Measurements from ENCODE around the gene MNS1.
"Not testable (repeated sequence)": the region's sequence is repeated elsewhere in the genome, so short reads cannot be mapped to it uniquely, and the experiment has no call there.

Gene MNS1

GRCh38 chr15:56464893-56465520, at the start of gene MNS1:
Gene MNS1, minus strand, starts transcription at chr15:56465137. Its CDS starts 165 bp downstream, at chr15:56464972.
- no peak within 1 kb of the TSS for H3K4me3 ChIP-seq (ENCODE audit: low read length)
- no peaks in the 10 kb centered on the region for H3K27me3 ChIP-seq (ENCODE audit: insufficient read depth, low read length)
- H3K36me3 ChIP-seq (ENCODE audit: insufficient read depth, low read length): no peaks in the 10 kb centered on the region
- H3K4me1 ChIP-seq (ENCODE audit: insufficient read depth, low read length): no peaks in the 10 kb centered on the region
- H2AFZ ChIP-seq (ENCODE audit: low read depth, low read length): no peak within 1 kb of the TSS
- no peaks in the 10 kb centered on the region for H3K9me3 ChIP-seq (ENCODE audit: low read length)

DNA sequence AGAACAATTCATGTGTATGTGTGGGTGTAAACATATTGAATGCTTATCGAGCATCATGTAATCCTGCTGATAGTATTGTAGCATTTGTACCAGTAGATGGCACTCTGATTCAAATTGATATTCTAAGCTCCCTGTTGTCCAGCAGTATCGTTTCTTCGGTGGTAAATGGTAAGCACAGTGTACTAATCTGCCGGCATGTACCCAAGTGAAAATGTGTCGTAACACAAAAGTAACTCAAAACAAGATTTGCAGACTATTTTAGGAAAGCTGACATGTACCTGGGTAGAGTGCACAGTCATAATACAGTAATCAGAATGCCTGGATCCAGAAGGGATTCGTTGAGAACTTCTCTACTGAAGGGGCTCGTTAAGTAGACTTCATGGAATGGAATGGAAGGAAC, 31.7 kb upstream of the MNS1 start:
- no peaks in the 10 kb centered on the region for H3K4me1 ChIP-seq (ENCODE audit: insufficient read depth, low read length)
- no peaks in the 10 kb centered on the region for H3K9me3 ChIP-seq (ENCODE audit: low read length)
- no peak overlapping the region for H3K4me3 ChIP-seq (ENCODE audit: low read length)
- no peaks in the 10 kb centered on the region for H3K36me3 ChIP-seq (ENCODE audit: insufficient read depth, low read length)
- no peaks in the 10 kb centered on the region for H3K27me3 ChIP-seq (ENCODE audit: insufficient read depth, low read length)
- no peak overlapping the region for H2AFZ ChIP-seq (ENCODE audit: low read depth, low read length)

- H2AFZ ChIP-seq (ENCODE audit: low read depth, low read length): no peak overlapping the region
- H3K36me3 ChIP-seq (ENCODE audit: insufficient read depth, low read length): no peaks in the 10 kb centered on the region
- H3K4me3 ChIP-seq (ENCODE audit: low read length): no peak overlapping the region
- H3K4me1 ChIP-seq (ENCODE audit: insufficient read depth, low read length): no peaks in the 10 kb centered on the region
- H3K27me3 ChIP-seq (ENCODE audit: insufficient read depth, low read length): no peaks in the 10 kb centered on the region
- no peaks in the 10 kb centered on the region for H3K9me3 ChIP-seq (ENCODE audit: low read length)
These were observed 30.6 kb upstream of the MNS1 start for GRCh38 chr15:56495533-56495932.

- H3K4me3 ChIP-seq (ENCODE audit: low read length): no peak overlapping the region
- no peaks in the 10 kb centered on the region for H3K27me3 ChIP-seq (ENCODE audit: insufficient read depth, low read length)
- no peaks in the 10 kb centered on the region for H3K9me3 ChIP-seq (ENCODE audit: low read length)
- no peaks in the 10 kb centered on the region for H3K36me3 ChIP-seq (ENCODE audit: insufficient read depth, low read length)
- no peaks in the 10 kb centered on the region for H3K4me1 ChIP-seq (ENCODE audit: insufficient read depth, low read length)
- no peak overlapping the region for H2AFZ ChIP-seq (ENCODE audit: low read depth, low read length)
These were observed 30.1 kb upstream of the MNS1 start for GRCh38 chr15:56495053-56495452.

DNA sequence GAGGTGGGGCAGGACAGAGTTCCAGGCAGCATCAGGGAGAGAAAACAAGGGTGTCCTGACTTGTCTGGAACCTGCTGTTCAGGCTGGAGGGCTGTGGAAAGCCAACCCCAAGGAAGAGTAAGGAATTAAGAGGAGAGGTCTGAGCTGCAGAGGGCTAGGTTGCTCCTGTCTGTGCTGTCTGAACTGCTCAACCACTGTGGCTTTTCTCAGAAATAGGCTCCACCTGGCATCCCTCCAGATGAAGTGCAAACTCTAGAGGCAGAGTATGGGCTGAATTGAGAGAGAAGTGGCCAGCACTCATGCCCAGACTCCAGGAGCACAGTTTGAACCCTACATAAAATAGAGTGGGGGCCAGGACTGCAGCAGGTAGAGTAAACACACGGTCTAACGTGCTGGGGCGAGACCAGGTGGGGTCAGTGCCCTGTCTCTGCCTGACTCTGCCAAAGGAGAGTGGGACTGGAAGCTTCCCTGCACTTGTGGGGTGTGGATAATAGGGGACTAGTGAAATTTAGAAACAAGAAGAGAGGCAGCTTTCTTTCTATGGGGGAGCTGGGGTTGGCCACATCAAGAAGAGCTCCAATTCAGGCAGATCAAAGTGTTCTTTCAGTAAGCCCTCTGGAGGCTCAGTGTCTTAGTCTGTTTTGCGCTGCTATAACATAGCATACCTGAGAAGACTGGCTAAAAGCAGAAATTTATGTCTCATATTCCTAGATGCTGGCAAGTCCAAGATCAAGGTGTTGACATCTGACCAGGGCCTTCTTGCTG, 28.0 kb upstream of the MNS1 start:
- Histone ChIP-seq H3K27me3 (ENCODE audit: insufficient read depth, low read length) (no peaks in the 10 kb centered on the region), H3K4me1 (ENCODE audit: insufficient read depth, low read length) (no peaks in the 10 kb centered on the region), H3K36me3 (ENCODE audit: insufficient read depth, low read length) (no peaks in the 10 kb centered on the region), H3K9me3 (ENCODE audit: low read length) (no peaks in the 10 kb centered on the region), H3K4me3 (ENCODE audit: low read length) (no peak overlapping the region), H2AFZ (ENCODE audit: low read depth, low read length) (no peak overlapping the region)

DNA sequence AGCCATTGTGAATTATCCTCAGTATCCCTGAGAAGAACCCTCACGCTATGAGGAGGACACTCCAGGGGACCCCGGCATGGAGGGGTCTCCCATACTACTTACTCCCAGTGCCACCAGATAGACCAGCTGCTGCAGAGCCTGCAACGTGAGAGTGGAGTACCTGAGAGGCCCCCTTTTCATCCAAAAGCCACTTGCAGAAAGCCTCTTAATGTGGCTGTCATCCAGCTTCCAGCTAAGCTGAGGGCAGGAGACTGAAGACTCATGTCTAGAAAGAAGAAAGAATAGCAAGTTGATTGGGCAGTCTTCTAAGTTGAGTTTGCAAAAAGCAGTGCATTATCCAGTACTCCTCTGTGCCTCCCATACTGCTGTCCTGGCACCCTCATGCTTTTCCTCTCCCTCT, 27.3 kb upstream of the MNS1 start:
- Histone ChIP-seq H3K4me3 (ENCODE audit: low read length) (no peak overlapping the region), H3K4me1 (ENCODE audit: insufficient read depth, low read length) (no peaks in the 10 kb centered on the region), H3K27me3 (ENCODE audit: insufficient read depth, low read length) (no peaks in the 10 kb centered on the region), H2AFZ (ENCODE audit: low read depth, low read length) (no peak overlapping the region), H3K36me3 (ENCODE audit: insufficient read depth, low read length) (no peaks in the 10 kb centered on the region), H3K9me3 (ENCODE audit: low read length) (no peaks in the 10 kb centered on the region)

DNA sequence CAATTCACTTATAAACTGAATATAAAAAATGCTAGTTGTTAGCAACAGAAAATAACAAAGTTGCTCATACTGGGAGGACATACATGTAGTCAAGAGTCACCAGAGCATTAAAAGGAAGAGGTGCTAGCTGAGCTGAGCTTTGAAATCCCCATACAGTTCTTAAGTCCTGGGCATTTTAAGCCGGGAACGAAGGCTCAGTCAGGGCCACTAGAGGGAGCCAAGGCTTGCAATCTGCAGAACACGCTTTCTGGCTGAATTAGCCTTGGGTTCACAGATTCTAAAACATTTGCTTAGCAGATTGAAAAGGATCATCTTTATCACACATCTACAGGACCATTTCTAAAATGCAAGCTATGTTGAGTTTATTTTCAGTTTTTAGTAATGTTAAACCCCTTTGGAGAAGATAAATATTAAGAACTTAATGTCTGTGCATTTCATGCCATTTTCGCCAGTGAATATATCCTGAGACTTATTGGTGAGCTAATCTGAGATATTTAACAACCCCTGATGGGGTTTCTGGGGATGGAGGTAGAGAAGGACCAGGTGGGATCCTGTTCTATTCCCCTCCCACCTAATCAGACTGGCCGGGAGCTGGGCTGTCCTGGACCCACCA, 26.3 kb upstream of the MNS1 start:
- Histone ChIP-seq H3K4me1 (ENCODE audit: insufficient read depth, low read length) (no peaks in the 10 kb centered on the region), H3K4me3 (ENCODE audit: low read length) (no peak overlapping the region), H3K9me3 (ENCODE audit: low read length) (no peaks in the 10 kb centered on the region), H3K36me3 (ENCODE audit: insufficient read depth, low read length) (no peaks in the 10 kb centered on the region), H2AFZ (ENCODE audit: low read depth, low read length) (no peak overlapping the region), H3K27me3 (ENCODE audit: insufficient read depth, low read length) (no peaks in the 10 kb centered on the region)

DNA sequence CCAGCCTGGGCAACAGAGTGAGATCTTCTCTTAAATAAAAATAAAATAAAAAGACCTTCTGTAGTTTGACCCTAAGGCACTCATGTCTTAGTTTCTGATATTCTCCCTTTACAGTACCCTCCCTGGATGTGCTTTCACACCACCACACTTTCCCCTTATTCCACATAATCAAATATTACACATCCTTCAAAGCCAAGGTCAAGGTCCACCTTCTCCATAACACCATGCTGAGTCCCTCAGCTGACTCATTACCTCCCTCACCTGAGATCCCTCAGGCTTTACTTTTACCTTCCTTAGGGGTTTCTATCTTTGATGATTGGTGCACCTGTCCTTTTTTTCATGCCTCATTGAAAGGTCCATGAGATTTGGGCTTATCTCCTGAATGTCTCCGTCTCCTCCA, 25.5 kb upstream of the MNS1 start:
- Histone ChIP-seq H3K4me3 (ENCODE audit: low read length) (no peak overlapping the region), H3K27me3 (ENCODE audit: insufficient read depth, low read length) (no peaks in the 10 kb centered on the region), H2AFZ (ENCODE audit: low read depth, low read length) (no peak overlapping the region), H3K4me1 (ENCODE audit: insufficient read depth, low read length) (no peaks in the 10 kb centered on the region), H3K9me3 (ENCODE audit: low read length) (no peaks in the 10 kb centered on the region), H3K36me3 (ENCODE audit: insufficient read depth, low read length) (no peaks in the 10 kb centered on the region)

- H3K27me3 ChIP-seq (ENCODE audit: insufficient read depth, low read length); H3K4me3 ChIP-seq (ENCODE audit: low read length); H2AFZ ChIP-seq (ENCODE audit: low read depth, low read length); H3K9me3 ChIP-seq (ENCODE audit: low read length); H3K36me3 ChIP-seq (ENCODE audit: insufficient read depth, low read length); H3K4me1 ChIP-seq (ENCODE audit: insufficient read depth, low read length): not testable (repeated sequence)
These were observed 21.3 kb upstream of the MNS1 start for GRCh38 chr15:56486206-56486605.

GRCh38 chr15:56485426-56485825, 20.5 kb upstream of the MNS1 start:
- H2AFZ ChIP-seq (ENCODE audit: low read depth, low read length); H3K4me1 ChIP-seq (ENCODE audit: insufficient read depth, low read length); H3K4me3 ChIP-seq (ENCODE audit: low read length); H3K27me3 ChIP-seq (ENCODE audit: insufficient read depth, low read length); H3K9me3 ChIP-seq (ENCODE audit: low read length); H3K36me3 ChIP-seq (ENCODE audit: insufficient read depth, low read length): not testable (repeated sequence)

DNA sequence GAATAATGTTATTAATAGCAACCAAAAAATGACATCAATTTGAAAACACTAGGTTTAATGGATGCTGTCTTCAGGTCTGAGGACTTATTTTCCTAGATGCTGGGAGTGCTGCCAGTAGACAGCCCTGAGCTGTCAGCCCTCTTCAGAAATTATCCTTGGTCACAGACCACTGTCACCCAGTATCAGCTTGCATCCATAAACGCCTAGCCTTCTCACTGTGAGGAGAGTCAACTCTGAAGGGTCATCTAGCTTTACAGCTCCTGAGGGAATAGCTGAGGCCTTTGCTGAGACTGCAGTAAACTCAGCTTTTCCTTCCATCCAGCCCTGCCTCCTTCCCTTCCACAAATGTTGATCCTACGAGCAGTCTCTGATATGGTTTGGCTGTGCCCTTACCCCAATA, 19.4 kb upstream of the MNS1 start:
- H2AFZ ChIP-seq (ENCODE audit: low read depth, low read length): no peak overlapping the region
- H3K27me3 ChIP-seq (ENCODE audit: insufficient read depth, low read length): no peaks in the 10 kb centered on the region
- no peaks in the 10 kb centered on the region for H3K4me1 ChIP-seq (ENCODE audit: insufficient read depth, low read length)
- H3K36me3 ChIP-seq (ENCODE audit: insufficient read depth, low read length): no peaks in the 10 kb centered on the region
- H3K4me3 ChIP-seq (ENCODE audit: low read length): no peak overlapping the region
- H3K9me3 ChIP-seq (ENCODE audit: low read length): peaks cover 5% of the 10 kb centered on the region

DNA sequence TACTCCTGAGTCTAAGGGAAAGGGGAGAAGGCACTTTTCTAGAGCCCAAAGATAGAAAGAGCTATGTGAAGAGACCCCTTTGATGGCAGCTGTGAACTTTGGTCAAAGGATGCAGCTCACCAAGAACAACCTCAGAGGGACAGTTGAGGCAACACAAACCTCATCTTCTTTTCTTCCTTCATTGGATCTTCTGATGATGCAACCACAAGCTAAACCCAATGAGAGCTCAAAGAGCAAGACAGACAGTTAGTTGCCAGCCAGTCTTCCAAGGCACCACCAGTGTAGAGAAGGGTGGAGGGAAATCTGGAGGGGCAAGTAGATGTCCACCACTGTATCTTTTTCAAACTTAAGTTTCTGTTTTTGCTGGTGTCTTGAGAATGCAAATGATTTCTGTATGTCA, 10.4 kb upstream of the MNS1 start:
- Histone ChIP-seq H3K27me3 (ENCODE audit: insufficient read depth, low read length) (no peaks in the 10 kb centered on the region), H3K9me3 (ENCODE audit: low read length) (peaks cover 2% of the 10 kb centered on the region), H3K4me3 (ENCODE audit: low read length) (no peak overlapping the region), H3K4me1 (ENCODE audit: insufficient read depth, low read length) (no peaks in the 10 kb centered on the region), H2AFZ (ENCODE audit: low read depth, low read length) (no peak overlapping the region), H3K36me3 (ENCODE audit: insufficient read depth, low read length) (no peaks in the 10 kb centered on the region)

DNA sequence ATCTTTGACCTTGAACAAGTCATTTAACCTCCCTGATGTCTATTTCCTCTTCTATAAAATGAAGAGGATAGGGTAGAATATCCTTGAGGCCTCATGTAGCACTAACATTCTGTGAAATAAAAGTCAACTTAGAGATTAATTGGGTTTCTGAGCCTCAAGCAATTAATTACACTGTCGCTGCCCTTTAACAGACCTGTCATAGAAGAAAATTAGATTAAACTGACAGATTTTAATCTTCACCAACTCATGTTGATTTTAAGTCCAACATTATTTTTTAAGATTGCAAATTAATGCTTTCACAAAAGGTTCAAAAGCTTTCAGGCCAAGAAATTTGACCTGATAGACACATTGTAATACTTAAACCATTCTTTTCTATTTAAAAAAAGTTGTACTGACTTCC, 8.1 kb upstream of the MNS1 start:
- no peak overlapping the region for H3K4me3 ChIP-seq (ENCODE audit: low read length)
- no peak overlapping the region for H2AFZ ChIP-seq (ENCODE audit: low read depth, low read length)
- H3K27me3 ChIP-seq (ENCODE audit: insufficient read depth, low read length): no peaks in the 10 kb centered on the region
- H3K9me3 ChIP-seq (ENCODE audit: low read length): no peaks in the 10 kb centered on the region
- no peaks in the 10 kb centered on the region for H3K4me1 ChIP-seq (ENCODE audit: insufficient read depth, low read length)
- H3K36me3 ChIP-seq (ENCODE audit: insufficient read depth, low read length): no peaks in the 10 kb centered on the region
